Psoas muscle (tissue), 8 donors: ENCODE measurements around the gene PSMC1. TPM values are rescaled to one million over a fixed set of nuclear protein-coding genes. Genes with fewer than 3 reads are reported as not detected.

Source experiments
- ATAC-seq, 4 donors: fragments of 200-7000 bp; cut with Tn5 transposase; one replicate each; pipeline ENCODE4 v1.9.1; 2020; ENCODE audit warnings: moderate library complexity in 3 of 4, mild to moderate bottlenecking in 2 of 4
- DNase-seq, 2 donors: peaks; one replicate each; pipeline ENCODE4 v3.0.0-alpha.2; 2020
- H3K27ac ChIP-seq: fragments of 200-600 bp; one replicate; pipeline ENCODE4 v1.8.0; 2022
- H3K27me3 ChIP-seq, 3 donors: fragments of 200-600 bp in 1 of 3; one replicate each; pipeline versions ENCODE4 v1.6.1 to v1.8.0; 2013 to 2022; ENCODE audit warnings: low read length in 2 of 3, mild to moderate bottlenecking in 2 of 3, moderate library complexity in 1 of 3; ENCODE audit not compliant: insufficient read depth in 3 of 3
- H3K36me3 ChIP-seq, 2 donors: fragments of 200-600 bp in 1 of 2; one replicate each; pipeline versions ENCODE4 v1.6.1 to v1.8.0; 2013 to 2022; ENCODE audit warnings: low read depth in 1 of 2, mild to moderate bottlenecking in 1 of 2, moderate library complexity in 1 of 2; ENCODE audit not compliant: insufficient read depth in 1 of 2
- H3K4me1 ChIP-seq: fragments of 200-600 bp; one replicate; pipeline ENCODE4 v1.8.0; 2022
- H3K4me3 ChIP-seq: fragments of 200-600 bp; one replicate; pipeline ENCODE4 v1.8.0; 2022; ENCODE audit warnings: mild to moderate bottlenecking
- H3K9me3 ChIP-seq: fragments of 200-600 bp; one replicate; pipeline ENCODE4 v1.8.0; 2022
- CTCF ChIP-seq: fragments of 200-600 bp; IDR thresholded peaks from one replicate; pipeline ENCODE4 v1.8.0; 2022; ENCODE audit warnings: antibody characterized with exemption
- WGBS, 3 donors: extraction: QIAGEN DNeasy Blood & Tissue Kit; methylation state at CpG; one replicate each; pipeline versions ENCODE4 v1.1.6 to v1.1.7; 2013; 5-methylcytosine and 5-hydroxymethylcytosine counted together
- intact Hi-C, 2 donors: fragments of 100-400 bp; cut with DNase I; formaldehyde crosslinking; loops; one replicate each; pipeline versions ENCODE4 v1.11.0 to v1.14.2; 2022
- polyA plus RNA-seq, 3 donors: library from polyadenylated mRNA; stranded (reverse); fragments of 200-250 nt; gene quantifications; one replicate each; pipeline ENCODE4 v1.2.3, GENCODE V29; 2013
- total RNA-seq, 4 donors: library from RNA; stranded (reverse); fragmentation: NEBNext Ultra II Directional in 2 of 4; extraction: Animal tissue kit (Norgen Biotek cat#: 25700) in 2 of 4; gene quantifications; one replicate each; pipeline versions ENCODE4 v1.2.1 to v1.2.4, GENCODE V29; 2021 to 2023
- donor health status: healthy with polysubstance abuse.
- donor health status: DM: no; HTN: no; CAD: no; lungs with moderate emphysema.
- donor health status: Bipolar disorder and iron deficiency.
- donor health status: healthy.
- donor health status: DM: yes; HTN: yes; CAD: no.
- donor health status: DM: no; HTN: no; CAD: no.
- donor health status: DM: no; HTN: no; CAD: no.
- donor health status: DM: yes; HTN: yes; CAD: no.

The PSMC1 gene
- total and polyA plus RNA-seq, 7 donors: 151 to 1,018 (median 307) TPM

DNA sequence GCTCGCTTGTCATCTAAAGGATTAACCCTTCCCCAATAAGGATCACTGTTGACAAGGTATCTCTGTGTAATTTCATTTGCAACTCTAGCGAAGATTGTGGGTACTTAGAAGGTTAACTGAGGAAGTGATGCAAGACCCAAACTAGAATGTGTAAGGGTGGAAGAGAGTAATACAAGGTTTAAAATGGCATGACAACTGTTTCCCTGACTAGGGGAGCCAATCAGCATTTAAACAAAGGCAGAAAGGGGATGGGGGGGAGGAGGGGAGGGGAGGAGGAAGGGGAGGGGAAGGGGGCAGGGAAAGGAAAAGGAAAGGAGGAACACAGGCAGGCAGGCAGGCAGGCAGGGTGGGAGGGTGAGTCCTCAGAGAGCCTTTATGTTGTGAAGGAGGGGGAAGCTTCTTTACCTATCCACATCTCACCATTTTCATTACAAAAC lies 44.3 kb downstream of the PSMC1 start:
- Histone ChIP-seq H3K4me1 (peaks cover 34% of the 10 kb centered on the region), H3K27me3 (no peaks in the 10 kb centered on the region), H3K27ac (peak overlapping the region; percentile 74), H3K36me3 (peaks cover 8 to 55% of the 10 kb centered on the region in 2 donors), H3K9me3 (no peaks in the 10 kb centered on the region), H3K4me3 (no peak overlapping the region)
- intact Hi-C loops: loop anchor here (5.0 kb wide), 4 partner anchors 82 to 457 kb away; partner anchors contain the start of gene CALM1 (in 1 of the 2)
- DNase-seq: no peak
- no peak for TF ChIP-seq CTCF
- ATAC-seq: peak in 1 of 4 donors; percentile 1
- 92 to 96% (median 93%) methylated on average over 2 of the region's 2 CpGs for WGBS, 3 donors

GRCh38 chr14:90301122-90301521 lies 44.8 kb downstream of the PSMC1 start:
- peak overlapping the region; percentile 74 for H3K27ac ChIP-seq
- intact Hi-C loops: loop anchor here (5.0 kb wide), 4 partner anchors 81 to 456 kb away; partner anchors contain the start of gene CALM1 (in 1 of the 2)
- 75 to 83% (median 83%) methylated on average over 6 of the region's 6 CpGs for WGBS, 3 donors
- DNase-seq (no peak), ATAC-seq (no peak)
- no peaks in the 10 kb centered on the region for H3K27me3 ChIP-seq
- no peaks in the 10 kb centered on the region for H3K9me3 ChIP-seq
- peaks cover 34% of the 10 kb centered on the region for H3K4me1 ChIP-seq
- peaks cover 8 to 50% of the 10 kb centered on the region in 2 donors for H3K36me3 ChIP-seq
- TF ChIP-seq CTCF: no peak
- H3K4me3 ChIP-seq: no peak overlapping the region

GRCh38 chr14:90301668-90302090 lies 45.3 kb downstream of the PSMC1 start:
- DNase-seq (no peak), ATAC-seq (peak; percentile 43 to 73 (median 64))
- intact Hi-C loops: loop anchor here (5.0 kb wide), 4 partner anchors 81 to 456 kb away; partner anchors contain the start of gene CALM1 (in 1 of the 2)
- Histone ChIP-seq H3K27ac (peak overlapping the region; percentile 74), H3K4me3 (no peak overlapping the region), H3K9me3 (no peaks in the 10 kb centered on the region), H3K36me3 (peaks cover 8 to 45% of the 10 kb centered on the region in 2 donors), H3K27me3 (no peaks in the 10 kb centered on the region), H3K4me1 (peaks cover 34% of the 10 kb centered on the region)
- WGBS, 3 donors: 23 to 49% (median 28%) methylated on average over 5 of the region's 5 CpGs
- TF ChIP-seq CTCF: peak; percentile 66

GRCh38 chr14:90302529-90303303 lies 46.4 kb downstream of the PSMC1 start:
- no peak for DNase-seq
- Histone ChIP-seq H3K27ac (peak overlapping the region; percentile 74), H3K9me3 (no peaks in the 10 kb centered on the region), H3K36me3 (peaks cover 8 to 36% of the 10 kb centered on the region in 2 donors), H3K4me3 (no peak overlapping the region), H3K4me1 (peaks cover 39% of the 10 kb centered on the region), H3K27me3 (no peaks in the 10 kb centered on the region)
- no peak for TF ChIP-seq CTCF
- intact Hi-C loops: loop anchor here (5.0 kb wide), 4 partner anchors 80 to 455 kb away; partner anchors contain the start of gene CALM1 (in 1 of the 2)
- WGBS, 3 donors: 70 to 83% (median 70%) methylated on average over 10 of the region's 10 CpGs
- no peak for ATAC-seq
